GM23248 (cell line): Measurements from ENCODE around the gene ZDHHC6.

Source experiments
- EZH2 ChIP-seq: fragments of 200-600 bp; sonication (generic); IDR thresholded peaks from 2 replicates; pipeline ENCODE4 v1.6.1; 2018; ENCODE audit warnings: antibody characterized with exemption, mild to moderate bottlenecking; ENCODE audit not compliant: insufficient read depth, poor library complexity, severe bottlenecking
- EZH2phosphoT487 ChIP-seq: fragments of 200-600 bp; sonication (generic); IDR thresholded peaks from 2 replicates; pipeline ENCODE4 v1.6.1; 2018; ENCODE audit warnings: antibody characterized with exemption, moderate library complexity, mild to moderate bottlenecking, low read depth; ENCODE audit not compliant: insufficient read depth

DNA sequence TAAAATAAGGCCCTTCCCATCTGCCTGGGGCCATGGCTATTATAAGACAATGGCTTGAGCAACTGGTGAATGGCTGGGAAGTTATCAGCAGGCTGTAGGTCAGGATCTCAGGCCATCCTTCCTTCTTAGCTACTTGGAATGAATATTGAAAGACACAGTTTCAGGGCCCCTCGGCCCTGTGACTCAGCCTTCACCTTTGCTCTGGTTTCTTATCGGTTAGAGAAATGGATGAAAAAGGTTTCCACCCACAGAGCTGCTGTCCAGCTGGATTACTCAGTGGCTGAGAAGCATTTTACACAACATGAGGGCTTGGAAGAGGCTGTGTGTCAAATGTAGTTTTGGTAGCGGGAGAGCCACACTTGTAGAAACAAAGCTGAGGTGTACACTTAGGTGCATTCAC, 63.4 kb downstream of the ZDHHC6 start:
- TF ChIP-seq EZH2 (no peak), EZH2phosphoT487 (no peak)
